OCI-LY1 (cell line): ENCODE data around the gene WNT6.

Experiments
- EZH2 ChIP-seq: fragments of 200-600 bp; sonication (generic), shearing (Covaris generic); IDR thresholded peaks from 2 replicates; pipeline ENCODE4 v1.8.0; 2017; ENCODE audit warnings: borderline replicate concordance, mixed run types, mild to moderate bottlenecking, antibody characterized with exemption, low read length, moderate library complexity, mixed read lengths
- TF ChIP-seq, protein P1 (sequence below): fragments of 200-600 bp; sonication (generic), shearing (Covaris generic); IDR thresholded peaks from 2 replicates; pipeline ENCODE4 v1.5.1; 2017; ENCODE audit warnings: mild to moderate bottlenecking, antibody characterized with exemption, low read length, moderate library complexity, mixed read lengths

DNA sequence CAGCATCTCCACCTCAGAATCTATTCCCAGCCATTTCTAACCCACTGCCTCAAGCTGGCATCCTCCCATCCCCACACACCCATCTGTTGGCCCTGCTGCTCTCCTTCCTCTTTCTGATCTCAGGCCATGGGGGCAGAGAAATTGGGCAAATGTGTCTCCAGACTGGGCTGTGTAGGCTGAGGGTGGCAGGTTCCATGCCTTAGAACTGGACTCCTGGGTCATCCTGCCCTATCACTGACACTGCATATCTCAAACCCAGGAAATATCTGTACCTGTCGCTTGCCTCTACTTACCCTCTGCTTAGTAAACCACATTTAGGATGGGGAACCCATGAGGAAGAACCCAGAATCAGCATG is 22.8 kb downstream of the WNT6 start:
- TF ChIP-seq, protein P1, sequence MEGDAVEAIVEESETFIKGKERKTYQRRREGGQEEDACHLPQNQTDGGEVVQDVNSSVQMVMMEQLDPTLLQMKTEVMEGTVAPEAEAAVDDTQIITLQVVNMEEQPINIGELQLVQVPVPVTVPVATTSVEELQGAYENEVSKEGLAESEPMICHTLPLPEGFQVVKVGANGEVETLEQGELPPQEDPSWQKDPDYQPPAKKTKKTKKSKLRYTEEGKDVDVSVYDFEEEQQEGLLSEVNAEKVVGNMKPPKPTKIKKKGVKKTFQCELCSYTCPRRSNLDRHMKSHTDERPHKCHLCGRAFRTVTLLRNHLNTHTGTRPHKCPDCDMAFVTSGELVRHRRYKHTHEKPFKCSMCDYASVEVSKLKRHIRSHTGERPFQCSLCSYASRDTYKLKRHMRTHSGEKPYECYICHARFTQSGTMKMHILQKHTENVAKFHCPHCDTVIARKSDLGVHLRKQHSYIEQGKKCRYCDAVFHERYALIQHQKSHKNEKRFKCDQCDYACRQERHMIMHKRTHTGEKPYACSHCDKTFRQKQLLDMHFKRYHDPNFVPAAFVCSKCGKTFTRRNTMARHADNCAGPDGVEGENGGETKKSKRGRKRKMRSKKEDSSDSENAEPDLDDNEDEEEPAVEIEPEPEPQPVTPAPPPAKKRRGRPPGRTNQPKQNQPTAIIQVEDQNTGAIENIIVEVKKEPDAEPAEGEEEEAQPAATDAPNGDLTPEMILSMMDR = no peak
- TF ChIP-seq EZH2 = no peak
